GM12801 (cell line): ENCODE data around the gene MPST.

ENCODE experiments used
- TF ChIP-seq, protein P1 (sequence below): IDR thresholded peaks from one replicate; pipeline ENCODE4 v1.5.1; 2011; ENCODE audit warnings: control low read depth; ENCODE audit not compliant: insufficient read length; ENCODE audit errors: extremely low read depth

Gene MPST

DNA sequence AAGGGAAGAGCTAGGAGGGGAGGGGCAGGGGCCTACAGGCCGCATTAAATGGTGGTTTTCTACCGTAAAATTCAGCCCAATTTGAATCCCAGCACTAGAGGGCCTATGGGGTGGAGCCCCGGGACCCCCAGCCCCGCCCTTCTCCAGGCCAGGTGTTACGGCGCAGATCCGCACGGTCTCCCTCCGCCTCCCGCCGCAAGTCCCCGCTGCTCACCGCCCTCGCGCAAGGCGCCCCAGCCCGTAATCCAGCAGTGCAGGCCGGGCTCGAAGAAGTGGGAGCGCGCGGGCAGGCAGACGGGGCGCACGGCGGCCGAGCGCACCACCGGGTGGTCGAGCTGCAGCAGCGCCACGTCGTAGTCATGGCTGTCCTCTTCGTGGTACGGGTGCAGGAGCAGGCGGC, 49.3 kb downstream of the MPST start:
- TF ChIP-seq, protein P1, sequence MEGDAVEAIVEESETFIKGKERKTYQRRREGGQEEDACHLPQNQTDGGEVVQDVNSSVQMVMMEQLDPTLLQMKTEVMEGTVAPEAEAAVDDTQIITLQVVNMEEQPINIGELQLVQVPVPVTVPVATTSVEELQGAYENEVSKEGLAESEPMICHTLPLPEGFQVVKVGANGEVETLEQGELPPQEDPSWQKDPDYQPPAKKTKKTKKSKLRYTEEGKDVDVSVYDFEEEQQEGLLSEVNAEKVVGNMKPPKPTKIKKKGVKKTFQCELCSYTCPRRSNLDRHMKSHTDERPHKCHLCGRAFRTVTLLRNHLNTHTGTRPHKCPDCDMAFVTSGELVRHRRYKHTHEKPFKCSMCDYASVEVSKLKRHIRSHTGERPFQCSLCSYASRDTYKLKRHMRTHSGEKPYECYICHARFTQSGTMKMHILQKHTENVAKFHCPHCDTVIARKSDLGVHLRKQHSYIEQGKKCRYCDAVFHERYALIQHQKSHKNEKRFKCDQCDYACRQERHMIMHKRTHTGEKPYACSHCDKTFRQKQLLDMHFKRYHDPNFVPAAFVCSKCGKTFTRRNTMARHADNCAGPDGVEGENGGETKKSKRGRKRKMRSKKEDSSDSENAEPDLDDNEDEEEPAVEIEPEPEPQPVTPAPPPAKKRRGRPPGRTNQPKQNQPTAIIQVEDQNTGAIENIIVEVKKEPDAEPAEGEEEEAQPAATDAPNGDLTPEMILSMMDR, result no peak

DNA sequence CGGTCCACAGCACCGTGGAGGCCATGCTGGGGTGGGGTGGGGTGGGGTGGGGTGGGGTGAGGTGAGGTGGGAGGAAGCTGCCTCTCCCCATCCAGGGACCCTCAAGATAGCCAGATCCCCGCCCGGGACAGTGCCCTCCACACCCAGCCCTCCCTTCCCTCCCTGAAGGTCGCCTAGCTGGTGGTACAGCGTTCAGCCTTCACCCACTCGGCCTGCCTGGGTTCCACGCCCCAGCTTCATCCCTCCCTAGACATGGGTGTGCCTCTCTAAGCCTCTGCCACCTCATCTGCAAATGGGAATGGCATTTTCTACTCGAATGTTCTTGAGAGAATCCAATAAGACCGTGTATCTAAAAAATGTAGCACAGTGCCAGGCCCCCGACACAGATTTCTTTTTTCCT, 49.8 kb downstream of the MPST start:
- TF ChIP-seq, protein P1, result no peak

DNA sequence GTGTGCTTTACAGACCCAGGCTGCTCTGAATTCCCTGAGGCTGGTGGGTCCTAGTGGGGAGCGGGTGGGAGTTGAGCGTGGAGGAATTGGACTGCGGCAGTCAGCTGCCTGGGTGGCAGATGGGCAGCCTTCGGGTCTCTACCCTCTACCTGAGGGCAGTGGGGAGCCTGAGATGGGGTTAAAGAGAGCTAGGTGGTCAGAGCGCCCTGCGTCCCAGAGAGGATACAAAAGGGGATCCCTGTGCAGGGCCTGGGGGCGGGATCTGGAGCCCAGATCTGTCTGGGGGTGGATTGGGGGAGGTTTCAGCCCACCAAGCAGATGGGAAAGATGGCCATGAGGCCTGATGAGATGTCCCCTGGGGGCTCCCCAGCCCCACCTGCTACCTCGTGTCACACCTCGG, 50.2 kb downstream of the MPST start:
- TF ChIP-seq, protein P1, result no peak

DNA sequence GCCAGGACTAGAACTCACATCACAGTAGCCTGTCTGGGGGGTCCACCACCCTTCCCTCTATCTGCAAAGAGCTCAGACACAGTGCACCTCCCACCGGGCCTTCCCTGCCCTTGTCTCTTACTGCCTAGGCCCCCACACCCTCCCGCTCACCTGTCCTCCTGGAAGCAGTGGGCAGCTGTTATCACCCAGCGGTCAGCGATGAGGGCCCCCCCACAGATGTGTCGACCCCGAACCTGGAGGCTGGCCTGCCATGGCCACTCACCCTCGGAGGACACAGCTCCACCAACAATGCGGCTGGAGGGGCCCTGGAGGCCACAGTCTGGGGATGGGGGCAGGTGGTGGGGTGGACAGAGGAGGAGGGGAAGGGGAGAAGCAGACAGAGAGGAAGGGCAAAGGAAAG, 50.8 kb downstream of the MPST start:
- TF ChIP-seq, protein P1, result no peak

DNA sequence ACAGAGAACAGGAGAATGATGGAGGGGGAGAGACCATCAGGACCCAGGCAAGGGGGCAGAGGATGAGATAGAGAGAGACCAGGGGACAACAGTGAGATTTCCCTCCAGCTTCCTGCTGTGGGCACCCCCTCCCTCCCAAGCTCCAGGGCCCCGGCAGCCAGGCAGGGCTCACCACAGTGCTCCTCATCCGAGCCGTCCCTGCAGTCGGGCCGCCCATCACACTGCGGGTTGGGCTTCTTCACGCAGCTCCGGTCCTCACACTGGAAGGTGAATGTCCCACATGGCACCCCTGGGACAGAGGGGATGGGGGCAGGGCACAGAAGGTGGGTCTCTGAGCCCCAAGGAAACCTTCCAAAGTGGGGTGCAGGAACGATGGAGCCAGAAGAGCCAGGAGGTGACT, 51.2 kb downstream of the MPST start:
- TF ChIP-seq, protein P1, result no peak

DNA sequence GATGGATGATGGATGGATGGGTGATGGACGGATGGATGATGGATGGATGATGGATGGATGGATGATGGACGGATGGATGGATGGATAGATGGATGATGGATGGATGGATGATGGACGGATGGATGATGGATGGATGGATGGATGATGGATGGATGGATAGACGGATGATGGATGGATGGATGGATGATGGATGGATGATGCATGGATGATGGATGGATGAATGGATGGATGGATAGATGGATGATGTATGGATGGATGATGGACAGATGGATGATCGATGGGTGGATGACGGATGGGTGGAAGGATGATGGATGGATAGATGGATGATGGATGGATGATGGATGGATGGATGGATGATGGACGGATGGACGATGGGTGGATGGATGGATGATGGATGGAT, 53.1 kb downstream of the MPST start:
- TF ChIP-seq, protein P1, result no peak

DNA sequence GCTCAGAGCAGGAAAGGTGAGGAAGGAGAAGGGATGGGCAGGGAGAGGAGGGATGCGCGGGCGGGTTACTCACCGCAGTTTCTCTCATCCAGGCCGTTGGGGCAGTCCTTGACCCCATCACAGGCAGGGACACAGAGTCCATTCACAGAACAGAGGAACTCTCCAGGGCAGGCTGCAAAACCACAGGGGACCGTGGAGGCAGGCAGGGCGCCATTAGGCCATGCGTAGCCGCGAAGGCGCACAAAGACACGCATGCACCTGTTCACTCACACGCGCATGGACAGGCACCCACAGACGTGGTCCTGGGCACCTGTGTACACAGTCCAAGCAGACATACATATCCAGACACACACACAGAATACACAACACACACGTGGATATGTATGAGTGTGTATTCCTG, 55.0 kb downstream of the MPST start:
- TF ChIP-seq, protein P1, result no peak

DNA sequence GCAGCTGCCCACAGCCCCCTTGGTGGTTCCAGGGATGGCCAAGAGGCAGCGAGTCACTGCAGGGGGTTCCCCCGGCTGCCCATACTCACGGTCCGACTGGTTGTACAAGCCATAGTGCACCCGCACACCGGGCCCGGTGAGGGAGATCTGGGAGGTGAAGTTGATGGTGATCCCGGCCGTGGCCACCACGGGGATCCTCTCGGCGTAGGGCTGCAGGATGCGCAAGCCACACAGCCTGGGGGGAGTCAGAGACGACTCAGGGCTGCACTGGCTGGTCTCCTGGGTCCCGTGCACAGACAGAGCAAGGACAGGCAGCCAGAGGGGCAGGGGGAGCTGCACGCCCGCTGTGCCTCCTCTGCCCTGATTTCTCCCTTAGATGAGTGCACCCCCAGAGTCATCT, 55.5 kb downstream of the MPST start:
- TF ChIP-seq, protein P1, result no peak
